ENCODE measurements around the gene RAB3A. TPM values are rescaled to one million over a fixed set of nuclear protein-coding genes. Genes with fewer than 3 reads are reported as not detected.

The RAB3A gene
- total RNA-seq, 1 donor from 2014 or later = 26.7 TPM

GRCh38 chr19:18179957-18180356 lies 23.9 kb downstream of the RAB3A start:
- DNase-seq = no peak
- intact Hi-C loops (cut with DNase I) = no loop called here
- no peak for ATAC-seq (ENCODE audit: poor library complexity)

GRCh38 chr19:18176367-18177310 lies 27.2 kb downstream of the RAB3A start:
- ATAC-seq (ENCODE audit: poor library complexity) = no peak

DNA sequence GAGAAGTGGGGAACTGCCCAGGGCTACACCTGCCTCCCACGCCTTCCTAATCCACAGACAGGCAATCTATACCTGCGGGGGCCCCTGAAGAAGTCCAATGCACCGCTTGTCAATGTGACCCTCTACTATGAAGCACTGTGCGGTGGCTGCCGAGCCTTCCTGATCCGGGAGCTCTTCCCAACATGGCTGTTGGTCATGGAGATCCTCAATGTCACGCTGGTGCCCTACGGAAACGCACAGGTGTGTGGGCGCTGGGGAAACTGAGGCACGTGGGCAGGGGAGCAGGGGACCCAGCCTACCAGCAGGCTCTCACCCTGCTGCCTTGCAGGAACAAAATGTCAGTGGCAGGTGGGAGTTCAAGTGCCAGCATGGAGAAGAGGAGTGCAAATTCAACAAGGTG lies 28.9 kb downstream of the RAB3A start:
- intact Hi-C loops (cut with DNase I) = no loop called here
- DNase-seq (no peak), ATAC-seq (ENCODE audit: poor library complexity) (no peak)

More at GRCh38 chr19:18176367-18177310, 27.2 kb downstream of the RAB3A start:
- no peak for DNase-seq
- intact Hi-C loops (cut with DNase I) = no loop called here

DNA sequence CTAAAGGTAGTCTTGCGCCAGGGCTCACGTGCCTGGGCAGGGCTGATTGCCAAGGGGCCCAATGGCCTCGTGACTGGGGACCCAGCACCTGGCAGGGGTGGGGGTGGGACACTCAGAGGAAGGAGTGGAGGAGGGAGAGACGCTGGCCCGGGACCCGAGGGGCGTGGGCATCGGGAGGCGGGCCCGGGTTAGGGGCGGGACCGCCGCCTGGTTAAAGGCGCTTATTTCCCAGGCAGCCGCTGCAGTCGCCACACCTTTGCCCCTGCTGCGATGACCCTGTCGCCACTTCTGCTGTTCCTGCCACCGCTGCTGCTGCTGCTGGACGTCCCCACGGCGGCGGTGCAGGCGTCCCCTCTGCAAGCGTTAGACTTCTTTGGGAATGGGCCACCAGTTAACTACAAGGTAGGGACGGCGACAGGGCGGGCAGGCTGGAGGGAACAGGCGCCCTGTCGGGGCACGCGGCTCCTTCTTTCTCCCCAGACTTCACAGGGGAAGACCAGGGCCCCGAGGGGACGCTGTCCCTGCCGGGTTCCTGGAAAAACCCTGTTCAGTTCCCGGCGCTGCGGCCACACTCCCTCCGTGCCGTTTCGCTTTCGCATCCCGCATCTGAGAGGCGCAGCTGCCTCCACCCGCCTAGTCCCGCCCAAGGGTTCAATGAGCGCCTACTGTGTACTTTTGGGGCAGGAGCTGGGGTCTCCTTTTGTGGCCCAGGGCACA lies 30.1 kb downstream of the RAB3A start, which contains the start of gene IFI30:
Gene IFI30 (plus strand): TSS at position 242 of the 717 bp plus-strand sequence. CDS start 29 bp downstream, at position 271.
- intact Hi-C loops (cut with DNase I) = no loop called here
- peak; percentile 80 for ATAC-seq (ENCODE audit: poor library complexity)
- peak; percentile 88 for DNase-seq

DNA sequence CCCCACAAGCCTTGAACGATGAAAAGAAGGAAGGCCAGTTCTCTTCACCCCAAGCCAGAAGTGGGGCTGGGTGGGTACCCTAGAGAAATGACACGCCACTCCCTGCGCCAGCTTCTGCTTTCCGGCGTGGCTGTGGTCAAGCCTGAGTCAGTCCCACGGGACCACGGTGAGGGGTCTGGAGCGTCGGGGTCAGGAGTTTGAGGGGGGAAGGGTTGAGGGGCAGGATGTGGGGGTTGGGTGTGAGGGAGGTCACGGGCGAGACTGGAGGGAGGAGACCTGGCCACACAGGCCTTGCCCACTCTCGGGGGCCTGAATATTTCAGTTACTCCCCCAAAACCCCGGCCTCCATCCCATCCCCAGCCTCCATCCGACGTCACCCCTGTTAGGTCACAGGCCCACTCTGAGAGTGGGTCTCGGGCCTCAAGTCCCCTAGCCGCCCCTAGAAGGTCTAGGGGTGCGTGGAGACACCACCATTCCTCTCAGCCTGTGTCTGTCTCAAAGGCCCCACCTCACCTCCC lies 30.7 kb downstream of the RAB3A start:
- intact Hi-C loops (cut with DNase I) = no loop called here
- DNase-seq (peak; percentile 82), ATAC-seq (ENCODE audit: poor library complexity) (peak; percentile 30)

GRCh38 chr19:18172331-18173053 lies 31.4 kb downstream of the RAB3A start:
- intact Hi-C loops (cut with DNase I) = no loop called here
- no peak for ATAC-seq (ENCODE audit: poor library complexity)
- no peak for DNase-seq

DNA sequence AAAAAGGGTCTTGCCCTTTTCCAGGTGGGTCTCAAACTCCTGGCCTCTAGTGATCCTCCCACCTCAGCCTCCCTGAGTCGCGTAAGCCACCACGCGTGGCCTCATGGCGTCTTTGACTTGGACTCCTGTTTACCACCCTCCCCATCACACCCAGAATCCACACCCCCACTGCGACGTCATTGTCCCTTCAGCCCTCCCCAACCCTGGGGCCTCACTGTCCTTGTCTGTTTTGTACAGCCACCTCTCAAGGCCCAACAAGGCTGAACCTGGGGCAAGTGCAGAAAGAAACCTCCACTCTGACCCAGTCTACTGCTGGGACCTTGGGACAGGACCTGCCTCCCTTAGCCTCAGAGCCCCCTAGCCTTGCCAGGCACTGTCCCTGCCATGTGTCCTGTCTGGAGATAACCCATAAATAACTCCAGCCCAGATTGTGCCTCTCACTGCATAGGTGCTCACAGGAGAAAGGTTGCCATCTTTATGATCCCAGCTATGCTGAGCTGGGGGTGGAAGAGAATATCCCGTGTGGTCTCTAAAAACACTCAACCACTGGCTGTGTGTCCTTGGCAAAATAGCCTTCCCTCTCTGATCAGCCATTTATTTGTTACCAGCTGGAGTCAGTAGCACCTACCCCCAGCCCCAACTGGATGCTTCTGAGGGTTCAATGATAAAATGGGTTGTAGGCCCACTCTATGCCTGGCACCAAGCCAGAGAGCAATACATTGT lies 32.1 kb downstream of the RAB3A start:
- intact Hi-C loops (cut with DNase I) = no loop called here
- ATAC-seq (ENCODE audit: poor library complexity) = no peak
- no peak for DNase-seq

DNA sequence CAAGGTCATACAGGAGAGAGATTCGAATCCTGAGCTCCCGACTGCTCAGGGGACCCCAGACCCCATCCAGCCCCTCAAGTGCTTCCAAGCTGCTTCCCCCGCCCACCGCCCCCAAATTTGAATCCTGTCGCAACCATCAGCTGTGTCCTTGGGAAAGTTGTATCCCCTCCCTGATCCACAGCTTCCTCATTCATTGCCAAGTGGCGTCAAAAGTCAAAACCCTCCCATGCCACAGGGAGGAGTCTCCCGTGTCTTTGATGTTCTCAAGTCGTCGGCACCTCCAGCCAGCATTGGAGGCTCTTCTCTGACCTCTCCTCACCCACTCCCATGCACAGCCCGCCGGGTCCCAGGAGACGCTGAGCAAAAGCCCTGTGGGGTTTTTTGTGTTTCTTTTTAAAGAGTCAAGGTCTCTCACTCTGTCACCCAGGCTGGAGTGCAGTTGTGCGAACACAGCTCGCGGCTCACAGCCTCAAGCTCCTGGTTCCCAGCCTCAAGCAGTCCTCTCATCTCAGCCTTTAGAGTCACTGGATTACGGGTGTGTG lies 33.1 kb downstream of the RAB3A start:
- ATAC-seq (ENCODE audit: poor library complexity) = peak; percentile 23
- intact Hi-C loops (cut with DNase I) = no loop called here
- peak; percentile 67 for DNase-seq

DNA sequence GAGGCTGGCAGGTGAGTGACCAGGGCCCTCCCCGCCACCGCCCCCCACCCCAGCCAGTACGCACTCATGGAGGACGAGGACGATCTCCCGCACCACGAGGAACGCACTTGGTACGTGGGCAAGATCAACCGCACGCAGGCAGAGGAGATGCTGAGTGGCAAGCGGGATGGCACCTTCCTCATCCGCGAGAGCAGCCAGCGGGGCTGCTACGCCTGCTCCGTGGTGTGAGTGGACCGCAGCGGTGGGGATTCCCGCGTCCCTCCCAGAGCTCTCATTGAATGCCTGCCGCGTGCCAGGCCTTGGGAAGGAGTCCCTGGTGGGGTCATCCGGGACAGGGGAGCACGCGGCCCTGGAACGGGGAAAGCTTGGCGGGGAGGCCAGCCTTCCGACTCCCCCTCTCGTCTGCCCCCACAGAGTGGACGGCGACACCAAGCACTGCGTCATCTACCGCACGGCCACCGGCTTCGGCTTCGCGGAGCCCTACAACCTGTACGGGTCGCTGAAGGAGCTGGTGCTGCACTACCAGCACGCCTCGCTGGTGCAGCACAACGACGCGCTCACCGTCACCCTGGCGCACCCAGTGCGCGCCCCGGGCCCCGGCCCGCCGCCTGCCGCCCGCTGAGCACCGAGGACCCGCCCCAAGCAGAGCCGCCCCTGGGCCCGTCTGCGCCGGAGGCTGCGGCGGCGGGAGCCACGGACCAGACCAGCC lies 35.0 kb downstream of the RAB3A start:
- intact Hi-C loops (cut with DNase I) = loop anchor here (5.0 kb wide), 1 partner anchor 57 kb away; no protein-coding TSS in a partner anchor
- DNase-seq (no peak), ATAC-seq (ENCODE audit: poor library complexity) (no peak)

GRCh38 chr19:18167975-18168645 lies 35.7 kb downstream of the RAB3A start:
- intact Hi-C loops (cut with DNase I) = loop anchor here (5.0 kb wide), 1 partner anchor 56 kb away; no protein-coding TSS in a partner anchor
- DNase-seq = peak; percentile 62
- ATAC-seq (ENCODE audit: poor library complexity) = peak; percentile 47

DNA sequence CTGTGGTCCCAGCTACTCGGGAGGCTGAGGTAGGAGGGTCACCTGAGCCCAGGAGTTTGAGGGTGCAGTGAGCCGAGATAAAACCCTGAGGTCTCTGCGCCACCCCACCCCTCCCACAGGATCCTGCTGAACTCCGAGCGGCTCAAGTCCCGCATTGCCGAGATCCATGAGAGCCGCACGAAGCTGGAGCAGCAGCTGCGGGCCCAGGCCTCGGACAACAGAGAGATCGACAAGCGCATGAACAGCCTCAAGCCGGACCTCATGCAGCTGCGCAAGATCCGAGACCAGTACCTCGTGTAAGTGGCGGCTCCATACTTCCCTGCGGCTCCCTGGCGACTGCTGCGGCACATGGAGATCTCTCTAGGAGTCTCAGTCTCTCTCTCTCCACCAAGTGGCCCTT lies 36.8 kb downstream of the RAB3A start:
- ATAC-seq (ENCODE audit: poor library complexity) (no peak), DNase-seq (no peak)
- intact Hi-C loops (cut with DNase I) = loop anchor here (5.0 kb wide), 1 partner anchor 55 kb away; no protein-coding TSS in a partner anchor

DNA sequence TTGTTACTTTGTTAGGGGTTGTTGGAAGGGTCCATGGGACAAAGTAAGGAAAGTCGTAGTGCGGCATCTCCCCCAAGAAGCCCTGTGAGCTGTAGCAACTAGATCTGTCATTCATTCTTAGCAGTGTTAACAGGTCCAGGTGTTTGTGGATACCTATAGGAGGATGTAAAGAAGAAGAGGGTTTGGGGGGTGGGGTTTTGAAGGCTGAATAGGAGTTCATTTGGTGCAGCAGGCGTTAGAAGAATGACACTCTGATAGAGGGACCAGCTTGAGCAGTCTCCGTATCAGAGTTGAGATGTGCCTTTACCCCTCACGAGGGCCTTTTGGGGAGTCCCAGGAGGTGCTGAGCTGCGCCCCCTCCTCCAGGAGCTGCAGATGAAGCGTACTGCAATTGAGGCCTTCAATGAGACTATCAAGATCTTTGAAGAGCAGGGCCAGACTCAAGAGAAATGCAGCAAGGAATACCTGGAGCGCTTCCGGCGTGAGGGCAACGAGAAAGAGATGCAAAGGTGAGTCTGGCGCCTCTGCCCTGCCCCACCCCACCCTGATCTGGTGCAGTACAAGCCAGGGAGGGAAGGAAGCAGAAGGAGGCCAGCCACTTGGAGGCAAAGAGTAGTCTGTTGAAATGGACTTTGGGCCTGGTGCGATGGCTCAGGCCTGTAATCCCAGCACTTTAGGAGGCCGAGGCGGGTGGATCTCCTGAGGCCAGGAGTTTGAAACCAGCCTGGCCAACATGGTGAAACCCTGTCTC lies 37.9 kb downstream of the RAB3A start:
- intact Hi-C loops (cut with DNase I) = loop anchor here (5.0 kb wide), 1 partner anchor 54 kb away; no protein-coding TSS in a partner anchor
- no peak for ATAC-seq (ENCODE audit: poor library complexity)
- DNase-seq = no peak

GRCh38 chr19:18164072-18164471 lies 39.8 kb downstream of the RAB3A start:
- ATAC-seq (ENCODE audit: poor library complexity) = no peak
- no peak for DNase-seq
- intact Hi-C loops (cut with DNase I) = no loop called here

- intact Hi-C loops (cut with DNase I) = no loop called here
- DNase-seq (no peak), ATAC-seq (ENCODE audit: poor library complexity) (no peak)
Measured at GRCh38 chr19:18161636-18162002, 42.2 kb downstream of the RAB3A start.

DNA sequence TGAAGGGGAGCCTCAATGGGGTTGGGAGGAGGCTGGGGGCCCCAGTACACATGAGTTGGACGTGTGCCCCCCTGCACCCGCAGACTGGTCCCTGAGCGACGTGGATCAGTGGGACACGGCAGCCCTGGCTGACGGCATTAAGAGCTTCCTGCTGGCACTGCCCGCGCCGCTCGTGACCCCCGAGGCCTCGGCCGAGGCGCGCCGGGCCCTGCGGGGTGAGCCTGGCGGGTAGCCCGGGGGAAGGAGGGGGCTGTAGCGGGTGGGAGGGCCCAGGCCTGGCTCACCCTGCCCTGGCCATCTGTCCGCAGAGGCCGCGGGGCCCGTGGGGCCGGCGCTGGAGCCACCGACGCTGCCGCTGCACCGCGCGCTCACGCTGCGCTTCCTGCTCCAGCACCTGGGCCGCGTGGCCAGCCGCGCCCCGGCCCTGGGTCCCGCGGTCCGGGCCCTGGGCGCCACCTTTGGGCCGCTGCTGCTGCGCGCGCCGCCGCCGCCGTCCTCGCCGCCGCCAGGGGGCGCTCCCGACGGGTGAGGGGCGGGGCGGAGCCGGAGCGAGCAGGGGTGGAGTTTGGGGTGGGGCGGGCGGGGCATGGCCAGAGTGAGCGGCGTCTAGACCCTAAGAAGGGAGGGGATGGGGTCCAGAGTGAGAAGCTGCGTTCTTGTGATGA lies 42.7 kb downstream of the RAB3A start:
- peak; percentile 87 for DNase-seq
- ATAC-seq (ENCODE audit: poor library complexity) = peak; percentile 83
- intact Hi-C loops (cut with DNase I) = no loop called here
